HCT116 (cell line): ENCODE results near the gene ANKRD13B. TPM values are rescaled to one million over a fixed set of nuclear protein-coding genes. Genes with fewer than 3 reads are reported as not detected.

ENCODE experiments used
- ATAC-seq: fragments of 200-7000 bp; cut with Tn5 transposase; 2 replicates; pipeline ENCODE4 v1.9.1; 2020; ENCODE audit warnings: mild to moderate bottlenecking, moderate library complexity
- BruUV-seq: library from RNA; stranded (reverse); fragments of 400-500 nt; replicated peaks from 2 replicates; lab custom pipeline; 2021; lab: Mats Ljungman, UMichigan
- CTCF ChIA-PET: fragments of 300-600 bp; sonication (Branson Sonifier 250); formaldehyde crosslinking; loops from one replicate; lab custom pipeline; 2021; ENCODE audit warnings: antibody characterized with exemption; lab: Charles Lee
- POLR2A ChIA-PET: fragments of 300-600, 350-600 bp; sonication (Branson Sonifier 250); formaldehyde crosslinking; loops from one replicate; lab custom pipeline; 2021; ENCODE audit warnings: antibody characterized with exemption; lab: Charles Lee
- RAD21 ChIA-PET, 2 experiments: fragments of 300-600 bp; sonication (Branson Sonifier 250); formaldehyde crosslinking; loops; one replicate each; lab custom pipeline; 2023; ENCODE audit warnings: low total read pairs in 2 of 2; ENCODE audit not compliant: uncharacterized antibody in 2 of 2, unreplicated experiment in 2 of 2, low non-redundant PET in 1 of 2; lab: Charles Lee
- DNase-seq: peaks from one replicate; pipeline ENCODE4 v3.0.0-alpha.2; 2010; ENCODE audit warnings: low read depth, low spot score
- H2AFZ ChIP-seq: fragments of 200-600 bp; shearing (Covaris generic), sonication (generic); 2 replicates; pipeline ENCODE4 v1.6.1; 2017; ENCODE audit warnings: low read depth, mixed run types, mixed read lengths, antibody characterized with exemption, low read length; ENCODE audit not compliant: poor library complexity, severe bottlenecking
- H3K27ac ChIP-seq: 2 replicates; pipeline ENCODE4 v1.5.1; 2012; ENCODE audit warnings: low read depth, low read length
- H3K27me3 ChIP-seq: fragments of 200-600 bp; sonication (generic); 2 replicates; pipeline ENCODE4 v1.6.1; 2016; ENCODE audit warnings: mixed run types, low read length, mixed read lengths; ENCODE audit not compliant: insufficient read depth
- H3K36me3 ChIP-seq, 2 experiments: fragments of 200-500 bp in 1 of 2; fragments of 200-600 bp in 1 of 2; sonication (Bioruptor generic) in 1 of 2; sonication (generic) in 1 of 2; 2 replicates each; pipeline versions ENCODE4 v1.5.1 to v1.6.1; 2014 to 2016; ENCODE audit warnings: low read length in 2 of 2, inconsistent platforms in 1 of 2, mixed read lengths in 1 of 2, mixed run types in 1 of 2; ENCODE audit not compliant: insufficient read depth in 2 of 2, control insufficient read depth in 1 of 2
- H3K4me1 ChIP-seq, 2 experiments: fragments of 200-600 bp in 1 of 2; sonication (generic) in 1 of 2; 2 replicates each; pipeline versions ENCODE4 v1.5.1 to v1.6.1; 2012 to 2017; ENCODE audit warnings: low read length in 2 of 2, inconsistent platforms in 1 of 2, mild to moderate bottlenecking in 1 of 2, mixed read lengths in 1 of 2, mixed run types in 1 of 2, moderate library complexity in 1 of 2; ENCODE audit not compliant: insufficient read depth in 2 of 2, control insufficient read depth in 1 of 2
- H3K4me2 ChIP-seq: fragments of 200-600 bp; sonication (generic); 2 replicates; pipeline ENCODE4 v1.6.1; 2017; ENCODE audit warnings: mixed run types, low read length, mixed read lengths
- H3K4me3 ChIP-seq, 2 experiments: fragments of 200-600 bp in 1 of 2; sonication (generic) in 1 of 2; replicated peaks in 1 of 2; 2 replicates each; pipeline ENCODE4 v1.5.1; 2011 to 2016; ENCODE audit warnings: low read length in 2 of 2, control low read depth in 1 of 2, low read depth in 1 of 2, mild to moderate bottlenecking in 1 of 2, mixed read lengths in 1 of 2, mixed run types in 1 of 2
- H3K79me2 ChIP-seq: fragments of 200-600 bp; sonication (generic); 2 replicates; pipeline ENCODE4 v1.6.1; 2017; ENCODE audit warnings: mild to moderate bottlenecking, mixed run types, low read length, moderate library complexity, mixed read lengths; ENCODE audit not compliant: insufficient read depth
- H3K9ac ChIP-seq: fragments of 200-600 bp; sonication (generic); 2 replicates; pipeline ENCODE4 v1.6.1; 2016; ENCODE audit warnings: low read length, mixed read lengths
- H3K9me2 ChIP-seq: fragments of 200-600 bp; sonication (generic), shearing (Covaris generic); 2 replicates; pipeline ENCODE4 v1.6.1; 2017; ENCODE audit warnings: mixed run types, mild to moderate bottlenecking, moderate library complexity; ENCODE audit not compliant: insufficient read depth
- H3K9me3 ChIP-seq, 2 experiments: fragments of 200-500 bp in 1 of 2; fragments of 200-600 bp in 1 of 2; sonication (Bioruptor generic) in 1 of 2; sonication (generic) in 1 of 2; 2 replicates each; pipeline ENCODE4 v1.6.1; 2014 to 2017; ENCODE audit warnings: low read length in 2 of 2, mixed read lengths in 2 of 2, inconsistent platforms in 1 of 2, low read depth in 1 of 2, mild to moderate bottlenecking in 1 of 2, mixed run types in 1 of 2, moderate library complexity in 1 of 2; ENCODE audit not compliant: control insufficient read depth in 1 of 2, insufficient read depth in 1 of 2
- H4K20me1 ChIP-seq: fragments of 200-600 bp; sonication (generic), shearing (Covaris generic); 2 replicates; pipeline ENCODE4 v1.6.1; 2017; ENCODE audit warnings: mixed run types, mild to moderate bottlenecking, moderate library complexity; ENCODE audit not compliant: insufficient read depth
- CBX3 ChIP-seq: IDR thresholded peaks from 2 replicates; pipeline ENCODE4 v1.6.1; 2012; ENCODE audit warnings: low read depth
- POLR2A ChIP-seq: IDR thresholded peaks from 2 replicates; pipeline ENCODE4 v1.7.0; 2011; ENCODE audit warnings: borderline replicate concordance; ENCODE audit not compliant: insufficient read depth, insufficient read length; ENCODE audit errors: extremely low read depth
- intact Hi-C: fragments of 100-400 bp; cut with micrococcal nuclease; formaldehyde crosslinking; loops from 2 replicates; pipeline ENCODE4 v1.10.0; 2022
- total RNA-seq: library from RNA; stranded (reverse); gene quantifications from one replicate; pipeline ENCODE4 v1.2.1, GENCODE V29; 2021; ENCODE audit not compliant: unreplicated experiment
- TF ChIP-seq, protein P1 (sequence below): IDR thresholded peaks from 2 replicates; pipeline ENCODE4 v1.6.1; 2012; ENCODE audit warnings: low read depth

Gene ANKRD13B
- total RNA-seq, 1 experiment from 2014 or later, result 27.4 TPM

DNA sequence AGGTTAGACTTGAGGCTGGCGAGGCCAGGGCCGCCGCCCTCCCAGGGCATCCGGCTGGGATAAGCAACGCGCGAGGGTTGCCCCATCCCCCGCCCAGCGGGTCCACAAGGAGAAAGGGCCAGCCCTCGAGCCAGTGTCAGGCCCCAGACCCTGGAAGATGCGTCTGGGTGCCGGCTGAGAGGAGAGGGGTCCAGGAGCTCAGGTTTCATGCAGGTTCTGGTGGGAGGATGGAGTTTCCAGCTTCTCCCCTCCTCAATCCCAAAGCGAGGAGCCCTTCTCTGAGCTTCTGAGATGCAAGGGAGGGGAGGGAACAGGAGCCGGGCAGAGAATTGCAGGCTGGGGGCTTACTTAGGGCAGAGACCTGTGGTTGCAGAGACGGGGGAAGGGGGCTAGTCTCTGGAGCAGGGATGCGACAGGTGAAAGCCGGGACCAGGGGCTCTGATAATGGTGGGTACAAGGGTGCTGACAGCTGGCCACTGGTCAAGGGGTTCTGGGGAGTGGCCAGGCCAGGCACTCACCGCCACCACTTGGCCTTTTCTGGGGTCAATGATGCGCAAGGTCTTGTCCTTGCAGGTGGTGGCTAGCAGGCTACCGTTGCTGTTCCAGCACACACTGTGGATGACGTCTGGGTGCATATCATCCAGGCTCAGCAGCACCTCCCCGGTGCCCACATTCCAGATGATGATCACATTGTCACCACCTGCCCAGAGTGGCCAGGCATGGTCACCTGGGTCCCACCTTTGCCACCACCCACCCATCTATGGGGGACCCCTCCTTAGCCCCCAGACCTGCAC, 25.5 kb downstream of the ANKRD13B start:
- no peak for DNase-seq
- TF ChIP-seq POLR2A (no peak), CBX3 (0 out of 2 replicates have a peak, but pooled peaks have one; percentile 13)
- TF ChIP-seq, protein P1, sequence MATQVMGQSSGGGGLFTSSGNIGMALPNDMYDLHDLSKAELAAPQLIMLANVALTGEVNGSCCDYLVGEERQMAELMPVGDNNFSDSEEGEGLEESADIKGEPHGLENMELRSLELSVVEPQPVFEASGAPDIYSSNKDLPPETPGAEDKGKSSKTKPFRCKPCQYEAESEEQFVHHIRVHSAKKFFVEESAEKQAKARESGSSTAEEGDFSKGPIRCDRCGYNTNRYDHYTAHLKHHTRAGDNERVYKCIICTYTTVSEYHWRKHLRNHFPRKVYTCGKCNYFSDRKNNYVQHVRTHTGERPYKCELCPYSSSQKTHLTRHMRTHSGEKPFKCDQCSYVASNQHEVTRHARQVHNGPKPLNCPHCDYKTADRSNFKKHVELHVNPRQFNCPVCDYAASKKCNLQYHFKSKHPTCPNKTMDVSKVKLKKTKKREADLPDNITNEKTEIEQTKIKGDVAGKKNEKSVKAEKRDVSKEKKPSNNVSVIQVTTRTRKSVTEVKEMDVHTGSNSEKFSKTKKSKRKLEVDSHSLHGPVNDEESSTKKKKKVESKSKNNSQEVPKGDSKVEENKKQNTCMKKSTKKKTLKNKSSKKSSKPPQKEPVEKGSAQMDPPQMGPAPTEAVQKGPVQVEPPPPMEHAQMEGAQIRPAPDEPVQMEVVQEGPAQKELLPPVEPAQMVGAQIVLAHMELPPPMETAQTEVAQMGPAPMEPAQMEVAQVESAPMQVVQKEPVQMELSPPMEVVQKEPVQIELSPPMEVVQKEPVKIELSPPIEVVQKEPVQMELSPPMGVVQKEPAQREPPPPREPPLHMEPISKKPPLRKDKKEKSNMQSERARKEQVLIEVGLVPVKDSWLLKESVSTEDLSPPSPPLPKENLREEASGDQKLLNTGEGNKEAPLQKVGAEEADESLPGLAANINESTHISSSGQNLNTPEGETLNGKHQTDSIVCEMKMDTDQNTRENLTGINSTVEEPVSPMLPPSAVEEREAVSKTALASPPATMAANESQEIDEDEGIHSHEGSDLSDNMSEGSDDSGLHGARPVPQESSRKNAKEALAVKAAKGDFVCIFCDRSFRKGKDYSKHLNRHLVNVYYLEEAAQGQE, result no peak
- TF ChIP-seq, all 23 proteins: peak for 1
- intact Hi-C loops, result loop anchor here (1.0 kb wide), 1 partner anchor 38 kb away; no protein-coding TSS in a partner anchor
- H3K4me1 ChIP-seq, result peaks cover 51 to 75% of the 10 kb centered on the region in 2 experiments
- H3K4me3 ChIP-seq, result peak overlapping the region; percentile 36 to 50
- no peaks in the 10 kb centered on the region for H3K9me3 ChIP-seq
- ChIA-PET CTCF (interaction anchor here (0.8 to 4.6 kb wide), 26 partner anchors 8 to 718 kb away, joined by 3 to 61 read pairs (median 6); partner anchors contain the start of genes ANKRD13B and SSH2), POLR2A (no interaction called here), RAD21 (interaction anchor here (0.8 to 1.1 kb wide), 2 partner anchors 21 to 312 kb away, joined by 3 to 4 read pairs; partner anchors contain the start of gene SSH2 (in 1 of the 2))
- H4K20me1 ChIP-seq, result no peaks in the 10 kb centered on the region
- no peaks in the 10 kb centered on the region for H3K27me3 ChIP-seq
- H3K4me2 ChIP-seq, result peak overlapping the region; percentile 97
- peak; percentile 17 for ATAC-seq
- no peaks in the 10 kb centered on the region for H3K9me2 ChIP-seq
- BruUV-seq, result no TSS peak
- H3K27ac ChIP-seq, result peak overlapping the region; percentile 64; the same call in 1 of the 2 replicates
- peak overlapping the region; percentile 66 for H3K9ac ChIP-seq
- no peaks in the 10 kb centered on the region for H3K36me3 ChIP-seq
- H2AFZ ChIP-seq, result peak overlapping the region; percentile 51
- H3K79me2 ChIP-seq, result no peaks in the 10 kb centered on the region
